HG03521 (cell line): ENCODE data around the gene CCDC171.

Source experiments
- ATAC-seq: cut with Tn5 transposase; IDR thresholded peaks from one replicate; pipeline ENCODE4 v1.9.1; 2021; ENCODE audit warnings: mild to moderate bottlenecking, moderate library complexity; ENCODE audit not compliant: unreplicated experiment

The CCDC171 gene

GRCh38 chr9:15856591-15856990, 303.7 kb downstream of the CCDC171 start:
- no peak for ATAC-seq

- no peak for ATAC-seq
Observed at GRCh38 chr9:15867334-15867733, 314.5 kb downstream of the CCDC171 start.

- ATAC-seq: no peak
Observed at GRCh38 chr9:15867988-15868387, 315.1 kb downstream of the CCDC171 start.

DNA sequence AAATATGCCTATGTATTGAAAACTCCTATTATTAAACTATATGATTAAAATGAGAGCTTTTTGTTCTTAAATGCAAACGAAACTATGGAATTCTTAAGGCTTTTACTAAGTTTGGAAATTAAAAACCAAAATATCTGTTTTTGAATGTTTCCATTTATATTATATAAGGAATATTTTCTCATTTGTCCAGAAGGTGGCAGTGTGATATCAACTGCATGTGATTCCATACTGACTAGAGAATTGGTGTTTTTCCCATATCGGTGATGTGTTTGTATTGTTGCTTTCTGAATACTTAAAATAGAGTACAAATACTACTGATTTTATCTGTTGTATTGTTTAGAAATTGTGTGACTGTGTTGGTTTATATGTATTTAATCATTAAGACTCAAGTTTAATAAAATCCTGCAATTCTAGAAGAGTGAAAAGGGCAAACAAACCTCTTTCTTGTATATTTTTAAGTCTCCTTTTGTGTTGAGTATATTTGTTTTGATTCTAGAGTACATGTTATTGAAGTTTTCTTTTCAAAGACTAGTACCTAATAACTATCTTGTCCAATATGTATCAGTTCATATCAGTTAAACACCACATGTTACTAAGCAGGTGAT, 320.8 kb downstream of the CCDC171 start:
- no peak for ATAC-seq

GRCh38 chr9:15882328-15882727, 329.5 kb downstream of the CCDC171 start:
- no peak for ATAC-seq

GRCh38 chr9:15882883-15883282, 330.0 kb downstream of the CCDC171 start:
- no peak for ATAC-seq

- ATAC-seq: no peak
Observed at GRCh38 chr9:15885464-15885863, 332.6 kb downstream of the CCDC171 start.

DNA sequence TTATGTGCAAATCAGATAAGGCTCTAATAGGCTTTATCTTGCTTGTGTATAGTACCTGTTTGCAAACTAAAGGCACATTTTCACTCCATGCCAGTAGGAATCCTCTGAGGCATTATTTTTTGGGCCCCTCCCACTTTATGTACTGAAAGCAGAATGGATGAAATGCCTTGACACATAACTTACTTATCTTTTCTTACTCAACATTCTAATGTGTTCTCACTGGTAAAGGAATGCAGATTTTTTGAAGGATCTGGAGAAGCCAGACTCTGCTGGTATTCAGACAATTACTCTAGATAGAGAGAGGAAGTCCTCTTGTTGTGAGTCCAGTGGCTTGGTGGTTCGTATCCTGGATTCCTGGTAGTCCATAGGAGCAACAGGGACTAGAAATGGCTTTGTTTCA, 336.7 kb downstream of the CCDC171 start:
- ATAC-seq: no peak

- no peak for ATAC-seq
Observed at GRCh38 chr9:15901572-15901971, 348.7 kb downstream of the CCDC171 start.

DNA sequence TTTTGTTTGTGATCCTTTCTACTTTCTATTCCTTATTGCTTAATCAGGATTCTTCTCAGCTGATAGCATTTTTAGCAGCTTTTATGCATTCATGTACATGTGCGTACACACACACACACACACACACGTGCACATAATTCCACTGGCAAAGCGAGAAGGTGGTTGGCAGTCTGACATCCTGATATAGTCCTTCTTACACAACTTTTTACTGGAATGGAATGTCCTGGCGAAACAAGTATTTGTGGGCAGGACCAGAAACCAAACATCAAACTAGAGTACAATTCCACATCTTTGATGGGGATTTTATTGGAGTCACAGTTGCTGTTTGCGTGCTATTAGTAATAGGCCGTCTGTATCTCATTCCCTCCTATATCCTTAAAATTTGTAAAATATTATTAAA, 356.5 kb downstream of the CCDC171 start:
- ATAC-seq: no peak

DNA sequence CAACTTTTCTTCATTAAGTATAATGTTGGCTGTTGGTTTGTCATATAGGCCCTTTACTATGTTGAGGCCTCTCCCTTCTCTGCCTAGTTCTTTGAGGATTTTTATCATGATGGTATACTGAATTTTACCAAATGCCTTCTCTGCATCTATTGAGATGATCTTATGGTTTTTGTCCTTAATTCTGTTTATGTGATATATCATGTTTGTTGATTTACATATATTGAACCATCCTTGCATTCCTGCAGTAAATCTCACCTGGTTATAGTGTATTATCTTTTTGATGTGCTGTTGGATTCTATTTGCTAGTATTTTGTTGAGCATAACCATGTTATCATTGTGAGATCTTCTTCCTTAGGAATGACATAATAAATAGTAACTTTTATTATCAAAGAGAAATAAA, 362.9 kb downstream of the CCDC171 start:
- ATAC-seq: no peak

DNA sequence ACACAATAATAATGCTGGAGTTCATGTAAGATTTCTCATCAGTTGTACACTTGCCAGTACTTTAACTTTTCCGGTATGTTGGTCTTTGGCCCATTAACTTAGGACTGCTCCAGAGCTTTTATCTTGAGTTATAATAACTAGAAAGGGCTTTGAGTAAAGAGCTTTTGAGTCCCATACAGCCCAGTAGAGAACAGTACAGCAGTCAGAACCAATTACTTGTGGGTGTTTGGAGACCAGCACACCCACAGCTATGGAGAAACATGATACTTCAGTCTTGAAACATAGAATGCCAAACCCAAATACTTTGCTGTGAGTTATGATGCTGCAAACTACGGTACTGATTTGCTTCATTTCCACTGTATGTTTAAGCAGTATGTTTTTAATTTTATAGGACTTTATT, 374.3 kb downstream of the CCDC171 start:
- ATAC-seq: no peak

DNA sequence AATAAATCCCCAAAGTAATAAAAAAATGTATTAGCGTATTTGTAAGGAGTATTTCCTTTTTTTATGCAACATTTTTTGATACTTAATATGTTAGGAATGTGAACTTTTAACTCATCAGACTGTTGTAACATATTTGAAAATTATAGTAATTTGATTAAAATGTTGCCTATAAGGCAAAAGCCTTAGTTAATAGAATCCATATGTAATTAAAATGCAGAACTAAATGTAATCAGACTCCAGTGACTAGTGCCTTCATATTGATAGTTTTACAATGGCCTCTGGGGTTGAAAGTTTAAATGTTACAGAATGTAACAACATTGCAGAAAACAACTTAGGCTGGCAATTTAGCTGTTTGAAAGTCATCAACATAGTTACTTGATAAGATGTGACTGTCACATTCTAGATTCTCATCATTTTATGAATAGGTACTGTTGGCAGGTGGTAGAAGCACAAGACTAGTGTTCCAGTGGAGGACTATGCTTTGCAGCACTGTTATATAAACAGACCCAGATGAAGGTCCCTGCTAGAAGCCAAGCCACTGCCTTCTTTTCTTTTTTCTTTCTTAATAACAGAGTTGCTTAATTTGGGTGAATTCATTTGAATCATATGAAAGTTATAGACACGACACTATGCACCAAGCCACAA, 382.9 kb downstream of the CCDC171 start:
- no peak for ATAC-seq

- ATAC-seq: no peak
Observed at GRCh38 chr9:15936306-15936921, 383.6 kb downstream of the CCDC171 start.

DNA sequence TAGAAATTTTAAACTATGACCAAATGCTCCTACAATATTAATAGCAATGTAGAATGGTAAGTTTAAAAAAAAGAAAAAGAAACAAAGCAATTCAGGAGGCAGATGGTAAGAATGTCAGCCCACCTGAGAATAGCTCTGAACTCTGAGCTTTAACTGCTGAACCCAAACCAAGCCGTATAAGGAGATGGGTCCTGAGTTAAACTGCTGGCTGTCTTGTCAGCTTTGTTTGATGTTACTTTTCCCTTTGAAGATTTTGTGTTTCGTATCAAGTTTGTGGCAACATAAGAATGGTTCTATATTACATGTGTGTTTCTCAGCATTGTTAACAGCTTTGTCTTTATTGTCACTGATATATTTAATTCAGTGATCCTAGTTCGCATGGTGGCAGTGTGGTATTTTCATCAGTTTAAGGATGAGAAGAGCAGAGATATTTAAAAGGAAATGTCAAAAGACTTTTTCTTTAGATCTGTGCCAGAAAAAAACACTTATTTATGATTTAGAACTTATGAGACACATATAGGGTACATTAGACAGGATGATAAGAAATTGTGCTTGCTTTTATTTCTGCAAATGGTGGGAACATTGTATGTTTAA, 390.1 kb downstream of the CCDC171 start:
- no peak for ATAC-seq

DNA sequence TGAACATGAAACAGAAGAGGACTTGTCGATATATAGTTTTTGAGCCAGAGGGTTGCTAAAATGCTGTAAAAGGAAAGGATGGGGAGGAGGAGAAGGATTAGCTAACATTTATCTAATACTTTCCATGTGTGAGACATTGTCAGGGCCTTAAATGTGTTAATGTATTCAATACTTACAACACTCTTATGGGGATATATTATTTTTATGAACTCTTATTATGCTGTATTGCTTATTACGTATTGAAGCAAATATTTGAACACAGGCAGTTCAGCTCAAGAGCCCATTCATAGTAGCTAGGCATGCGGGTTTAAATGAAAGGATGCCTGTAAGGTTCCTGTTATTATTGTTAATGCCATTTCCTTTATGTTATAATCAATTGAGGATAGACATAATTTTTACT, 391.5 kb downstream of the CCDC171 start:
- ATAC-seq: no peak

- no peak for ATAC-seq
Observed at GRCh38 chr9:15959663-15960062, 406.8 kb downstream of the CCDC171 start.

GRCh38 chr9:15961217-15961616, 408.4 kb downstream of the CCDC171 start:
- ATAC-seq: no peak

DNA sequence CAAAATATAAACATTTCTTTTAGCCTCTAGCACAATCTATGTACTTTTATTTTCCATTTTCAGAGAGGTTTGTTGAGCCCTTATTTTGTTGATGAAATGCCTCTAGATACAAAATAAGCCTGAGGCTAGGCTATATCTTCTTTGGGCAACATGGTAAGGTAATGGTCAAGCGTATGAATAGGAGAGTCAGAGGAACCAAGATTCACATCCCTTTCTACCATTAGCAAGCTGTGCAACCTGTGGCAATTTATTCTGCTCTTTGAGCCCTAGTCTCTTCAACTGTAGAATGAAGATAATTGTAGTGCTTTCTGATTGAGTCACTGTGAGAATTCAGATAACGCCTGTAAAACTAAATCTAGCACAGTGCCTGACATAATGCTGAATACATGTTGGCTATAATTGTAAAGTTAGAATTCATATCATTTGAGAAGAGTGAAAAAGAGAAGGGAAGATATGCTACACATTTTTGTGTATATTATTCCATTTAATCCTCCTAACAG, 412.5 kb downstream of the CCDC171 start:
- ATAC-seq: no peak

DNA sequence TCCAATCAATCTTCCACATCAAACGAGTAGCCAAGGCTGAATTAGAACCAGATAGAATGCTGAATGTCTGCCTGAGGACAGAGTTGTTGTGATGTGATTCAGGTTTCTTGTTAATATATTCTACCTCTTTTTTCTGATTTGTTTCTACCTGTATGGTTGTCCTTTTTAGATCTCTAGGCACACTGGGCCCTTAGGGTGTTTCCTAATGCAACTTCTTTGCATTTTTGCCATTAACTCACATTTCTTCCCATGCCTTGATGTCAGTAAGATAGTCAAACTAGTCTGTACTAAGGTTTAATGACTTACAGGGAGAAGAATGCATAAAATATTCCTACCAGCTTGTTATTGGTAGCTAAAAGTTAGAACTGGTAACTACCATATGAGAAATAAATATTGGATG, 413.6 kb downstream of the CCDC171 start:
- no peak for ATAC-seq

DNA sequence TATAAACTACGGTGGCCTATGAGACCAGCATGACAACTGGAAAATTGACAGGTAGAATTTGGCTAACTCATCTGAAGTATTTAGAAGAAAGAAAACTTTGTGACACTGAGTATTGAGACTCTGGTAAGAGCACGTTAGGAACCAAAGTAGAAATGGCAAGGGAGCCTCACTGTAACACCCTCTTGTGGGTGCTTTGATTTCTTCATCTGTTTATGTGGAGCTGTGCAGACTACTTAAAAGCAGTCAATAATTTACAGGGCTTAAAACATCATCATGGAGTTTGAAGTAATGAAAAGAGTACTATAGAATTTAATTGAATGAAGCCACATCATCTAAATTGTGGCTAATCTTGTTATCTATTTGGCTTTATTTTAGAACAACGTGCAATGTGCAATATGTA, 414.2 kb downstream of the CCDC171 start:
- ATAC-seq: no peak

DNA sequence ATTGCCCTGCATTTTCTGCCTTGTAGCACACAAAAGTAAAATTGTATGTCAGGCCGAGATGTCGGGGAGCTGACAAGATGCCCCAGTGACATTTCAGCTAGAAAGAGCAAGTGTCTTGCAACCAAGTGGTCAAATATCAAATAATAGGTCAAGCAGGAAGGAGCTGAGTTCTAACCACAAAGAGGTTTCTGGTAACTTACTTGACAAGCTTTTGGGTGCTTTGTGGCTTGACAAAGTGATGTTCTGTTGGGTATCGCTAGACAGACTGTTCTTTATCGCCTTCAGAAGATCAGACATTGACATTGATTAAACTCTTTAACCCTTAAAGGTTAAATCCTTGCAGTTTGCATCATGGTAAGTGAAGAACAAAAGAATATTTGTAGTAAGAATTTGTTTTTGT, 419.9 kb downstream of the CCDC171 start:
- no peak for ATAC-seq
